Fibroblast of mammary gland (primary cell): ENCODE results near the gene MAP2K6.

Experiments used
- DNase-seq: peaks from one replicate; pipeline ENCODE4 v3.0.0-alpha.2; 2010; ENCODE audit warnings: low read depth
- H3K4me3 ChIP-seq: 2 replicates; pipeline ENCODE4 v1.5.1; 2011; ENCODE audit warnings: low read depth, mild to moderate bottlenecking, low read length, moderate library complexity; ENCODE audit not compliant: control insufficient read depth
- TF ChIP-seq, protein P1 (sequence below): conservative IDR thresholded peaks from 2 replicates; pipeline ENCODE4 v1.5.1; 2011; ENCODE audit warnings: low read depth, low read length, inconsistent platforms; ENCODE audit not compliant: control insufficient read depth, insufficient read depth

Gene MAP2K6

DNA sequence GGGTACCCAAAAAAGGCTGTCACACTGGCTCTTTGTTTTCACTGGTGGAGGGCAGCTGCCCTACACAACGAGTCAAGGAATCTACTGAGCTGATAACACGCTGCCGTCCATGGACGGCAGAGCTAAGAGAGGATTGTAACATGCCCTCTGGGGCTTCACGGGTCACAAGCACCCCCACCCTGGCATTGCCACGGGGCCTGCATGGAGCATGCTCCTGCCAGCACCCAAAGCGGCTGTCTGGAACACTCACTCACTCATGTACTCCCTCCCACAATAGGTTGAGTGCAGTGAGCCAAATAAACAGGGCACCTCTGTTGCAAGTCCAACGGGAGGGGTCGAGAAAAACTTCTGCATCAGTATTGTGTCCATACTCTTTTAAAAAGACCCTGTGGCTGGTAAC is 181.6 kb downstream of the MAP2K6 start:
- DNase-seq: no peak
- H3K4me3 ChIP-seq: no peak overlapping the region
- TF ChIP-seq, protein P1, sequence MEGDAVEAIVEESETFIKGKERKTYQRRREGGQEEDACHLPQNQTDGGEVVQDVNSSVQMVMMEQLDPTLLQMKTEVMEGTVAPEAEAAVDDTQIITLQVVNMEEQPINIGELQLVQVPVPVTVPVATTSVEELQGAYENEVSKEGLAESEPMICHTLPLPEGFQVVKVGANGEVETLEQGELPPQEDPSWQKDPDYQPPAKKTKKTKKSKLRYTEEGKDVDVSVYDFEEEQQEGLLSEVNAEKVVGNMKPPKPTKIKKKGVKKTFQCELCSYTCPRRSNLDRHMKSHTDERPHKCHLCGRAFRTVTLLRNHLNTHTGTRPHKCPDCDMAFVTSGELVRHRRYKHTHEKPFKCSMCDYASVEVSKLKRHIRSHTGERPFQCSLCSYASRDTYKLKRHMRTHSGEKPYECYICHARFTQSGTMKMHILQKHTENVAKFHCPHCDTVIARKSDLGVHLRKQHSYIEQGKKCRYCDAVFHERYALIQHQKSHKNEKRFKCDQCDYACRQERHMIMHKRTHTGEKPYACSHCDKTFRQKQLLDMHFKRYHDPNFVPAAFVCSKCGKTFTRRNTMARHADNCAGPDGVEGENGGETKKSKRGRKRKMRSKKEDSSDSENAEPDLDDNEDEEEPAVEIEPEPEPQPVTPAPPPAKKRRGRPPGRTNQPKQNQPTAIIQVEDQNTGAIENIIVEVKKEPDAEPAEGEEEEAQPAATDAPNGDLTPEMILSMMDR: no peak

DNA sequence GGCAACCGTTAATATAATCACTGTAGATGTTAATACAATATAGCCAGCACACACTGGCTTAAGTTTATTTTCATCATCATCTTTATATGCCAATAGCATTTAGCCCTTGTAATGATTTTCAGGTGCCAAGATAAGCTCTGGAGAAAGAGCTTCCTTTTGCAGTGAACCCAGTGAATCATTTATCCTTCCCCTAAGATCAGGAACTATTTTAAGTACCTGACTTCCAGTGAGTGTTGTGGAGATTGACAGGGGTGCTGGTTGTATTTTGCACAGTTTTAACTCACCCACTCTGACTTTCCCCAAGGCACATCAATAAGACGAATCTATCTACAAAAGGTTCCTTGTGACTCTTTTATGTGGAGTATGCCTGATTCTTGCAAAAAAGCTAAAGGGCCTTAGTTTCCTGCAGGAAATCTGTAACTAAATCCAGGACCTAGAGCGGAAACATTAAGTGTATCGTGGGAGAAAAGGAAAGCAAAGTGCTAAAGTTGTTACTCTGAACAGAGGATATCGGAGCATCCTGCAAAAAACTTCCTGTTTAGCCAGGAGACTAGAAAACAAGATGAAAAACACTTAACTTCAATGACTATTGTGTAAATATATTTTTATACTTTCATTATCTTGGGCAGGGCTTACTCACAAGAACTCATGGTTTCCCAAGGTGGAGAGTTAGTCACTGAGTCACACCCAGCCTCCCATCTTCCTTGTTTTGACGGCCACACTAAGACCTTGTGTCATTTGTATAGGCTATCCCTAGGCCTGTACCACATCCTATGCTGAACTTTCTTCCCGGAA is 183.6 kb downstream of the MAP2K6 start:
- H3K4me3 ChIP-seq: no peak overlapping the region
- TF ChIP-seq, protein P1: no peak
- DNase-seq: peak; percentile 62

DNA sequence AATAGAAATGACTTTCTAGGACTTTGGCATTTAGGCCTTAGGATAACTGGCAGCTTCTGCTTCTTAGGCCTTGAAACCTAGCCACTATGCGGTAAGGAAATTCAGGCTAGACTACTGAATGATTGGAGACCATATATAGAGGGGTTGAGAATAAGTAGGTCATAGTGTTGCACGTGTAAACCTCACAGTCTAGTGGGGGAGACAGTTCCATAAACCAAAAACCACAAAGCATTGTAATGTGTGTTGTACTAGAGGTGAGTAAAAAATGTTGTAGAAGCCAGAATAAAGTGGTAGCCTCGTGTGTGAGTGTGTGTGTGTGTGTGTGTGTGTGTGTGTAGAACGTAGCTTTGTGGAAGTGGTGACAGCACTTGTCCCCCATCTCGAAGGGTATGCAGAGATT is 188.5 kb downstream of the MAP2K6 start:
- no peak for DNase-seq
- H3K4me3 ChIP-seq: no peak overlapping the region
- TF ChIP-seq, protein P1: no peak
